K562 (cell line): ENCODE results near the gene SDHAF3. TPM values are rescaled to one million over a fixed set of nuclear protein-coding genes. Genes with fewer than 3 reads are reported as not detected.

Source experiments
- ARNT ChIP-seq, 2 experiments: fragments of 450-650 bp; IDR thresholded peaks; 2 replicates each; pipeline ENCODE4 v1.6.1; 2016; ENCODE audit warnings: mild to moderate bottlenecking in 1 of 2
- CSDE1 ChIP-seq, 2 experiments: fragments of 450-650 bp; IDR thresholded peaks; 2 replicates each; pipeline ENCODE4 v1.6.1; 2016; ENCODE audit warnings: mild to moderate bottlenecking in 1 of 2
- ELF4 ChIP-seq: fragments of 450-650 bp; formaldehyde crosslinking; IDR thresholded peaks from 2 replicates; pipeline ENCODE4 v1.4.0; 2022; ENCODE audit warnings: missing genetic modification characterization
- GATAD2A ChIP-seq: fragments of 450-650 bp; IDR thresholded peaks from 2 replicates; pipeline ENCODE4 v1.6.1; 2017
- HMG20B ChIP-seq: fragments of 250-450 bp; sonication (Bioruptor Pico); IDR thresholded peaks from 2 replicates; pipeline ENCODE4 v1.5.0; 2021; ENCODE audit warnings: mild to moderate bottlenecking
- ILF3 ChIP-seq: fragments of 450-650 bp; IDR thresholded peaks from 2 replicates; pipeline ENCODE4 v1.6.1; 2018; ENCODE audit warnings: antibody characterized with exemption, mild to moderate bottlenecking, moderate library complexity, borderline replicate concordance
- MAFF ChIP-seq: IDR thresholded peaks from 2 replicates; pipeline ENCODE4 v1.6.1; 2012; ENCODE audit warnings: low read length, improper control_type of control experiment
- PCBP1 ChIP-seq: fragments of 200-400 bp; formaldehyde crosslinking; IDR thresholded peaks from 2 replicates; pipeline ENCODE4 v1.6.1; 2018; ENCODE audit warnings: mild to moderate bottlenecking, low read depth, low read length; ENCODE audit not compliant: poor library complexity, severe bottlenecking
- RAD51 ChIP-seq: fragments of 450-650 bp; IDR thresholded peaks from 2 replicates; pipeline ENCODE4 v1.7.1; 2016; ENCODE audit warnings: low read depth, mild to moderate bottlenecking, borderline replicate concordance
- RBM14 ChIP-seq: fragments of 200-400 bp; formaldehyde crosslinking; IDR thresholded peaks from 2 replicates; pipeline ENCODE4 v1.6.1; 2018; ENCODE audit warnings: low read depth, mild to moderate bottlenecking, low read length, moderate library complexity, borderline replicate concordance; ENCODE audit not compliant: insufficient read depth
- RBM22 ChIP-seq: fragments of 200-400 bp; formaldehyde crosslinking; IDR thresholded peaks from 2 replicates; pipeline ENCODE4 v1.6.1; 2018; ENCODE audit warnings: low read length, low read depth; ENCODE audit not compliant: poor library complexity, severe bottlenecking
- RBM39 ChIP-seq: fragments of 200-400 bp; formaldehyde crosslinking; optimal IDR thresholded peaks from 2 replicates; pipeline ENCODE3; 2018; ENCODE audit warnings: low read depth, low read length
- RFX1 ChIP-seq: fragments of 450-650 bp; IDR thresholded peaks from 2 replicates; pipeline ENCODE4 v1.6.1; 2016; ENCODE audit warnings: mild to moderate bottlenecking, moderate library complexity
- U2AF1 ChIP-seq: fragments of 200-400 bp; formaldehyde crosslinking; optimal IDR thresholded peaks from 2 replicates; pipeline ENCODE3; 2017; ENCODE audit warnings: mild to moderate bottlenecking, low read depth, low read length, moderate library complexity
- ZKSCAN3 ChIP-seq: fragments of 250-450 bp; sonication (Bioruptor Pico); IDR thresholded peaks from 2 replicates; pipeline ENCODE4 v1.4.0; 2020
- ZNF778 ChIP-seq: fragments of 450-650 bp; formaldehyde crosslinking; IDR thresholded peaks from 2 replicates; pipeline ENCODE4 v1.4.0; 2020; ENCODE audit warnings: mild to moderate bottlenecking, moderate library complexity
- polyA plus RNA-seq, 8 experiments: library from polyadenylated mRNA; depleted of rRNA in 4 of 8; stranded (reverse) in 5 of 8; unstranded in 3 of 8; fragments of >200 nt; fragmentation: Nextera tagmentation in 2 of 8; fragmentation: Illumina TruSeq in 1 of 8; extraction: Ambion mirVana in 2 of 8; extraction: Trizol in 1 of 8; gene quantifications; 2 replicates each; pipeline versions ENCODE4 v1.2.1 to v1.2.3, GENCODE V29; 2011 to 2014; ENCODE audit warnings: inconsistent platforms in 1 of 8, missing spikeins in 1 of 8
- total RNA-seq, 7 experiments: library from RNA; depleted of rRNA in 6 of 7; stranded (reverse); fragments of >200 nt in 6 of 7; fragmentation: Illumina TruSeq in 2 of 7; extraction: Trizol in 2 of 7; gene quantifications; 2 replicates each; pipeline versions ENCODE4 v1.2.1 to v1.2.3, GENCODE V29; 2011 to 2021; ENCODE audit warnings: low replicate concordance in 1 of 7
- TF ChIP-seq, protein P1 (sequence below), 2 experiments: IDR thresholded peaks; 2 replicates each; pipeline ENCODE4 v1.6.1; 2012; ENCODE audit warnings: improper control_type of control experiment in 2 of 2, low read depth in 2 of 2, low read length in 2 of 2, borderline replicate concordance in 1 of 2
- TF ChIP-seq, protein P2 (sequence below): sonication (generic); formaldehyde crosslinking; IDR thresholded peaks from 2 replicates; pipeline ENCODE4 v1.8.1; 2023; ENCODE audit warnings: mild to moderate bottlenecking, missing genetic modification reagents, moderate library complexity
- TF ChIP-seq, protein P3 (sequence below): fragments of 250-450 bp; sonication (Bioruptor Pico); IDR thresholded peaks from 2 replicates; pipeline ENCODE4 v1.5.0; 2020; ENCODE audit warnings: mild to moderate bottlenecking
- TF ChIP-seq, protein P4 (sequence below): fragments of 250-450 bp; sonication (Bioruptor Pico); IDR thresholded peaks from 2 replicates; pipeline ENCODE4 v1.6.1; 2021; ENCODE audit warnings: mild to moderate bottlenecking
- TF ChIP-seq, protein P5 (sequence below): fragments of 450-650 bp; formaldehyde crosslinking; IDR thresholded peaks from 2 replicates; pipeline ENCODE4 v1.4.0; 2022; ENCODE audit warnings: missing genetic modification characterization

SDHAF3 gene
- total and polyA plus RNA-seq, 9 of the 15 experiments (the other 6 are each of a cell fraction or from before 2014, with no cell fraction given), result 51.5 to 403 (median 145) TPM

DNA sequence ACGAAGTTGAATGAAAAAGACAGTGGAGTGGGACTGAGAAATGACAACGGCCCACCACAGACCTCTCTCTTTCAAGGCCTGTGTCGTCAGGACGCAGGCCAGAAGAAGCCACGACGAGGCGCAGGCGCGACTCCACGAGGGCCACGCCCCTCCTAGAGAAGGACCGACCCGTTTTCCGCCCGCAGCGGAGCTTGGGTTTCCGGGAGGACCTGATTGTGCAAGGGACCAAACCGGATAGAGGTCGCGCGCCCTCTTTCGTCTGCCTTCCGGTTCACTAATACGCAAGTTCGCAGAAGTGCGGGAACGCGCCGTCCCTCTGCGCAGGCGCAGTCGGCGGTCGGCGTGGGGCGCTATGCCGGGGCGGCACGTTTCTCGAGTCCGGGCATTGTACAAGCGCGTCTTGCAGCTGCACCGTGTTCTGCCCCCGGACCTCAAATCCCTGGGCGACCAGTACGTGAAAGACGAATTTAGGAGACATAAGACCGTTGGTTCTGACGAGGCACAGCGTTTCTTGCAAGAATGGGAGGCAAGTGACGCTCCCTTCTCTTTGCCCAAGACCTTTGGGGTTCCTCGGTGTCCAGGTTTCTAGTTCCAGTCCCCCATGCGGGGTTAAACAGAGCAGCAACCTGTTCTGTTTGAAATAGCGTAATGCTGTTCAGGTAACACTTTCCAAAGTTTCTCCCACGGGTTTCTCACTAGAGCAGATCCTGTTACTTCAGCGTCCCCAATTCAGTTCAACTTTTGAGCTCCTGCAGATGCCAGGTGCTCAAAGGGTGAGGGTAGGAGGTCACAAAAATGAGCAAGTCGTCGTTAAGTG, at the start of gene SDHAF3 (continued):
- TF ChIP-seq, protein P1, sequence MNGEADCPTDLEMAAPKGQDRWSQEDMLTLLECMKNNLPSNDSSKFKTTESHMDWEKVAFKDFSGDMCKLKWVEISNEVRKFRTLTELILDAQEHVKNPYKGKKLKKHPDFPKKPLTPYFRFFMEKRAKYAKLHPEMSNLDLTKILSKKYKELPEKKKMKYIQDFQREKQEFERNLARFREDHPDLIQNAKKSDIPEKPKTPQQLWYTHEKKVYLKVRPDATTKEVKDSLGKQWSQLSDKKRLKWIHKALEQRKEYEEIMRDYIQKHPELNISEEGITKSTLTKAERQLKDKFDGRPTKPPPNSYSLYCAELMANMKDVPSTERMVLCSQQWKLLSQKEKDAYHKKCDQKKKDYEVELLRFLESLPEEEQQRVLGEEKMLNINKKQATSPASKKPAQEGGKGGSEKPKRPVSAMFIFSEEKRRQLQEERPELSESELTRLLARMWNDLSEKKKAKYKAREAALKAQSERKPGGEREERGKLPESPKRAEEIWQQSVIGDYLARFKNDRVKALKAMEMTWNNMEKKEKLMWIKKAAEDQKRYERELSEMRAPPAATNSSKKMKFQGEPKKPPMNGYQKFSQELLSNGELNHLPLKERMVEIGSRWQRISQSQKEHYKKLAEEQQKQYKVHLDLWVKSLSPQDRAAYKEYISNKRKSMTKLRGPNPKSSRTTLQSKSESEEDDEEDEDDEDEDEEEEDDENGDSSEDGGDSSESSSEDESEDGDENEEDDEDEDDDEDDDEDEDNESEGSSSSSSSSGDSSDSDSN (IDR thresholded peaks at IDR 0.05; ENCODE audit: borderline replicate concordance in 1 of 2, low read depth in 2 of 2, low read length in 2 of 2), result peak in 1 of 2 experiments; percentile 87; a peak in 1 of 4 replicates
- TF ChIP-seq, protein P2, sequence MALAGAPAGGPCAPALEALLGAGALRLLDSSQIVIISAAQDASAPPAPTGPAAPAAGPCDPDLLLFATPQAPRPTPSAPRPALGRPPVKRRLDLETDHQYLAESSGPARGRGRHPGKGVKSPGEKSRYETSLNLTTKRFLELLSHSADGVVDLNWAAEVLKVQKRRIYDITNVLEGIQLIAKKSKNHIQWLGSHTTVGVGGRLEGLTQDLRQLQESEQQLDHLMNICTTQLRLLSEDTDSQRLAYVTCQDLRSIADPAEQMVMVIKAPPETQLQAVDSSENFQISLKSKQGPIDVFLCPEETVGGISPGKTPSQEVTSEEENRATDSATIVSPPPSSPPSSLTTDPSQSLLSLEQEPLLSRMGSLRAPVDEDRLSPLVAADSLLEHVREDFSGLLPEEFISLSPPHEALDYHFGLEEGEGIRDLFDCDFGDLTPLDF, result peak; percentile 87
- TF ChIP-seq, protein P3, sequence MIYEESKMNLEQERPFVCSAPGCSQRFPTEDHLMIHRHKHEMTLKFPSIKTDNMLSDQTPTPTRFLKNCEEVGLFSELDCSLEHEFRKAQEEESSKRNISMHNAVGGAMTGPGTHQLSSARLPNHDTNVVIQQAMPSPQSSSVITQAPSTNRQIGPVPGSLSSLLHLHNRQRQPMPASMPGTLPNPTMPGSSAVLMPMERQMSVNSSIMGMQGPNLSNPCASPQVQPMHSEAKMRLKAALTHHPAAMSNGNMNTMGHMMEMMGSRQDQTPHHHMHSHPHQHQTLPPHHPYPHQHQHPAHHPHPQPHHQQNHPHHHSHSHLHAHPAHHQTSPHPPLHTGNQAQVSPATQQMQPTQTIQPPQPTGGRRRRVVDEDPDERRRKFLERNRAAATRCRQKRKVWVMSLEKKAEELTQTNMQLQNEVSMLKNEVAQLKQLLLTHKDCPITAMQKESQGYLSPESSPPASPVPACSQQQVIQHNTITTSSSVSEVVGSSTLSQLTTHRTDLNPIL (CRISPR knock-in tag), result no peak
- no peak for TF ChIP-seq U2AF1
- no peak; the same call in 1 of the 2 replicates for TF ChIP-seq GATAD2A
- TF ChIP-seq RAD51, result no peak
- no peak for TF ChIP-seq RBM22
- TF ChIP-seq ZNF778, result no peak
- TF ChIP-seq MAFF, result no peak
- no peak for TF ChIP-seq HMG20B (CRISPR knock-in tag)
- no peak; a peak in 1 of 4 replicates for TF ChIP-seq ARNT (IDR thresholded peaks at IDR 0.05)
- TF ChIP-seq RFX1, result no peak
- no peak for TF ChIP-seq ILF3
- no peak for TF ChIP-seq PCBP1
- TF ChIP-seq, protein P4, sequence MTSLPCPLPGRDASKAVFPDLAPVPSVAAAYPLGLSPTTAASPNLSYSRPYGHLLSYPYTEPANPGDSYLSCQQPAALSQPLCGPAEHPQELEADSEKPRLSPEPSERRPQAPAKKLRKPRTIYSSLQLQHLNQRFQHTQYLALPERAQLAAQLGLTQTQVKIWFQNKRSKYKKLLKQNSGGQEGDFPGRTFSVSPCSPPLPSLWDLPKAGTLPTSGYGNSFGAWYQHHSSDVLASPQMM (CRISPR knock-in tag), result no peak
- no peak for TF ChIP-seq RBM14
- TF ChIP-seq, protein P5, sequence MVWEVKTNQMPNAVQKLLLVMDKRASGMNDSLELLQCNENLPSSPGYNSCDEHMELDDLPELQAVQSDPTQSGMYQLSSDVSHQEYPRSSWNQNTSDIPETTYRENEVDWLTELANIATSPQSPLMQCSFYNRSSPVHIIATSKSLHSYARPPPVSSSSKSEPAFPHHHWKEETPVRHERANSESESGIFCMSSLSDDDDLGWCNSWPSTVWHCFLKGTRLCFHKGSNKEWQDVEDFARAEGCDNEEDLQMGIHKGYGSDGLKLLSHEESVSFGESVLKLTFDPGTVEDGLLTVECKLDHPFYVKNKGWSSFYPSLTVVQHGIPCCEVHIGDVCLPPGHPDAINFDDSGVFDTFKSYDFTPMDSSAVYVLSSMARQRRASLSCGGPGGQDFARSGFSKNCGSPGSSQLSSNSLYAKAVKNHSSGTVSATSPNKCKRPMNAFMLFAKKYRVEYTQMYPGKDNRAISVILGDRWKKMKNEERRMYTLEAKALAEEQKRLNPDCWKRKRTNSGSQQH (CRISPR knock-in tag), result no peak
- no peak for TF ChIP-seq ELF4 (CRISPR knock-in tag)
- no peak; a peak in 1 of 4 replicates for TF ChIP-seq CSDE1 (IDR thresholded peaks at IDR 0.05)
- no peak for TF ChIP-seq ZKSCAN3 (CRISPR knock-in tag)
- TF ChIP-seq RBM39, result peak; percentile 74
